ENCODE data around the gene NOL8. TPM values are rescaled to one million over a fixed set of nuclear protein-coding genes. Genes with fewer than 3 reads are reported as not detected.

The NOL8 gene
- total RNA-seq, 1 donor from 2014 or later: 12.6 TPM

DNA sequence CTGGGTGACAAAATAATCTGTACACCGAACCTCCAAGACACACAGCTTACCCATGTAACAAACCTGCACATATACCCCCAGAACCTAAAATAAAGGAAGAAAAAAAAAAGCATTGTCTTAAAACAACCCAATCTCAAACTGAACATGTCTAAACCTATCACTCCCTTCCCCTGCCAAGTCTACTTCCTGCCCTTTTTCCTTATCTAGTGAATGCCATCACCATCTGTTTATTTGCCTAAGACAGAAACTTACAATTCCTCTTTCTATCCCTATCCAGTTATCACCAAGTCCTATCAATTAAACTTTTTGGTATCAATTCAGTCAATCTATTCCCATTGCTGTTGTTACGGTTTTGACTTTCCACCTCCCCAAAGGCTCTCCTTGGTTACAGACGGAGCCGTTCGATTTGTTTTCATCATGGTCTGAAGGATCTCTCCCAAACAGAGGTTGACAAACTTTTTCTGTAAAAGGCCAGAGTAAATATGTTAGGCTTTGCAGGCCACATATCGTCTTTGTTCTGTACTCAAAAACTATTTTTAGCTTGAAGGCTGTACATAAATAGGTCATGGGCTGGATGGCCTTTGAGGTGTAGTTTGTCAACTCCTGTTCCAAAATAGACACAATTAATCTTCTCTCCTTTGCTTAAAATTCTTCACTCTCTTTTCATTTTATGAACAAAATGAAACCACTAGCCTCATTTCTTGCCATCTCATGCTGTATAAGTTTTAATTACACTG is 12.1 kb downstream of the NOL8 start:
- no peak for FAIRE-seq

GRCh38 chr9:92310562-92310961 is 14.6 kb downstream of the NOL8 start:
- no peak for FAIRE-seq
- no peak for DNase-seq (ENCODE audit: low spot score in 2 of 2)

More for the DNA sequence above, 12.1 kb downstream of the NOL8 start:
- DNase-seq (ENCODE audit: low spot score in 2 of 2): no peak

GRCh38 chr9:92308893-92309292 is 16.3 kb downstream of the NOL8 start:
- no peak for DNase-seq (ENCODE audit: low spot score in 2 of 2)
- FAIRE-seq: no peak

DNA sequence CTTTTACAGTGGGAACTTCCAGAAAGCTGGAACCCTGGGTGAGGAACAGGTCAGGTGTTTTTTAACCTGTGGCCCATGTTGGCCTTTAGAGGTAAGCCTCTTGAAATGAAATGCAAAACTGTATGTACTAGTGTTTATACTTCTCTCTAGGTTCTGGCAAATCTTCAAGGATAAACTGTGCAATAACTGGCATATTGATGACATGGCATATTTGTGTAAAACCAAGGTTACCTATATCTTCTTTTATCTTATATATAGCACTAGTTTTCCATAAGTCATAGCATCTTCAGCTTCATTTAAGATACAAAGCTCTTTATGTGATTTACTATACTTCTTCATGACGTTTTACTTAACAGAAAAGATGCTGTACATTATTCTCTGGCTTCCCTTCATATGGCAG is 24.2 kb downstream of the NOL8 start:
- no peak for FAIRE-seq

DNA sequence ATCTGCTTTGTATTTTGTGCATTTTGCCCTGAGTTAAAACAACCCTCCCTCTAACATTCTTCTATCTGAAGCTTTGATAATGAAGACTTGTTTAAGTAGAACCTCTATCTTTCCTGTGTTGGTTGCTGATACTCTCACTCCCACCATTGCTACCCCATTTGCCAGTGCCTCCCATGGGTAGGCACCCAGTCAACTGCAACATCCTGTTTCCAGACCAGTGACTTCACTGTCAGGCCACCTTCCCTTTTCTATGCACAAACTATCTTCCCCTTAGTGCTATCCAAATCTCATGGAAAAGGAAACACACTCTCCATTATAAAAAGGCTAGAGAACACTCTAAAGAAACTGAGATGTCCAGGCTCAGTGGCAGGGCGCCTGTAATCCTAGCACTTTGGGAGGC is 26.0 kb downstream of the NOL8 start:
- DNase-seq (ENCODE audit: low spot score in 2 of 2): no peak
- FAIRE-seq: no peak

More for the DNA sequence above, 24.2 kb downstream of the NOL8 start:
- DNase-seq (ENCODE audit: low spot score in 2 of 2): no peak

- FAIRE-seq: no peak
These were observed 27.1 kb downstream of the NOL8 start for GRCh38 chr9:92298036-92298435.

GRCh38 chr9:92297611-92298010 is 27.5 kb downstream of the NOL8 start:
- no peak for FAIRE-seq

More at GRCh38 chr9:92298036-92298435, 27.1 kb downstream of the NOL8 start:
- DNase-seq (ENCODE audit: low spot score in 2 of 2): no peak

GRCh38 chr9:92295827-92296258 is 29.3 kb downstream of the NOL8 start:
- no peak for FAIRE-seq
- DNase-seq (ENCODE audit: low spot score in 2 of 2): no peak

More at GRCh38 chr9:92297611-92298010, 27.5 kb downstream of the NOL8 start:
- DNase-seq (ENCODE audit: low spot score in 2 of 2): no peak

DNA sequence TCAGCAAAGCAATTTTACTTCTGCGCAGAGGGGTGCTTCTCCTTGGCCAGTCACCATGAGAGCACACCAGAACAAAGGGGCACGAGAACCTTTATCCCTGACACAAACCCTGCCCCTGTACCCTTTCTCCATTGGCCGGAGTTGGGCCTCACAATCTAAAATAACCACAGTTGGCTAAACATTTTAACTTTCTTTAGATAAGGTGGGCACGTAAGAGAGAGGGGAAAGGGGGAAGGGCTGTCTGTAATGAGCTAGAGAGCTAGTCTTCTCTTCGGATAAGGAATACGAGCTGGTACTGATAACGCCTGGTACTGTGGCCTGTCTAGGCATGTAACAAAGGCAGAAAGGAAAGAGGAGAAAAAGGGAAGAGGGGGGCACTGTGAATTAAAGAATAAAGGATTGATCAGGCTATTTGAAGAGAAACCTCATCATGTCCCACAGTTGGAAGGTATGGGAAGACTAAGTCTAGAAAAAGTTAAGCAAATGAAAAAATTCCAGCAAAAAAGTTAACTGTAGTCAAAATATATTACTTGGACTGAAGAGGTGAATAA is 29.8 kb downstream of the NOL8 start:
- no peak for FAIRE-seq
- DNase-seq (ENCODE audit: low spot score in 2 of 2): no peak

DNA sequence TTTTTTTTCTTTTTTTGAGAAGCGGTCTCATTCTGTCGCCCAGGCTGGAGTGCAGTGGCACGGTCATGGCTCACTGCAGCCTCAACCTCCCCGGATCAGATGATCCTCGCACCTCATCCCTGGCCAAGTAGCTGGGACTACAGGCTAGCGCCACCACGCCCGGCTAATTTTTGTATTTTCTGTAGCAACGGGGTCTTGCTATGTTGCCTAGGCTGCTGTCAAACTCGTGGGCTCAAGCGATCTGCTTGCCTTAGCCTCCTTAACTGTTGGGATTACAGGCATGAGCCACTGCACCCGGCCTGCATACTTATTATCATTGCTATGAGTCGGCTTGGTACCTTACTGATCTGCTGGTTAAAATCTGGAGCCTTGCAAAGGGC is 30.9 kb downstream of the NOL8 start:
- no peak for DNase-seq (ENCODE audit: low spot score in 2 of 2)
- FAIRE-seq: no peak

DNA sequence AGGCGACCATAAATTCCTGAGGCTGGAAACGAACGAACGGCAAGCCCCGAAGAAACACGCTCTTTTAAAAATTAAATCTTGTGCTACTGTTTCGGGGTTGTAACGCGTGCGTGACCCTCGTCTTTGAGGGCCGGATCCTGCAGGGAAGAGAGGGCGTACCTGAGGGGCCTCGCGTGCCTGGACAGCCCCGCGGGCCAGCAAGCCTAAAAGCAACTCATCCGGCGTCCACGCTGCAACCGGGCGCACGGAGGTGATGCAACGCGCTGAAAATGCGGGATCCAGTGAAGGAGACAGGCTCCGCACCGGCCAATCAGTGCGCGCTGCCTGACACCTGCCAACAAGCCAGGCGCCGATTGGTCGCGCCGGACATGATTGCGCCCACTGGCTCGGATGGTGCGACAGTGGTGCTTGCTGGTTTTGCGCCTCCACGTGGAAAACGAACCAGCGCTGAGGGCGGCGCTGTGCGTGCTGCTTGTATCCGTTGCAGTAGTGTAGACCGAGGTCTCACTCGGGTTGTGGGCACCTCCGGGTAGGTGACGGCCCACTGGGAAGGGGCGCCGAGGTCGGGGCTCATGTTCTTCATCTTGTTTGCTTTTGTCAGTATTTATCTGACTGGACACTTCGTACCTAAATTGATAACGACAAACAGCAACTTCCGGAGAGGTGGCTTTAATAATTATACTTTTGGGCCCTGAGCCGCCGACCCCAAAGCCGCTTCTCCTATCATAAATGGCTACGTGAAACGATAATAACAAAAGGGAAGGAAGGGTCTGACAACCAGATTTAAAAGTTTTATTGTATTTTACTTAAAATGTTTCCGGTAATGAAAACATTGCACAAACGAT is 31.5 kb downstream of the NOL8 start, which contains the start of gene IARS1:
TSS of gene IARS1 (minus strand) at position 246 of the 845 bp plus-strand sequence. CDS start 4,278 bp downstream, outside the sequence.
- FAIRE-seq: no peak
- peak; percentile 71 to 86 for DNase-seq (ENCODE audit: low spot score in 2 of 2)

GRCh38 chr9:92293075-92293354 is 32.1 kb downstream of the NOL8 start:
- FAIRE-seq (no peak), DNase-seq (ENCODE audit: low spot score in 2 of 2) (no peak)

DNA sequence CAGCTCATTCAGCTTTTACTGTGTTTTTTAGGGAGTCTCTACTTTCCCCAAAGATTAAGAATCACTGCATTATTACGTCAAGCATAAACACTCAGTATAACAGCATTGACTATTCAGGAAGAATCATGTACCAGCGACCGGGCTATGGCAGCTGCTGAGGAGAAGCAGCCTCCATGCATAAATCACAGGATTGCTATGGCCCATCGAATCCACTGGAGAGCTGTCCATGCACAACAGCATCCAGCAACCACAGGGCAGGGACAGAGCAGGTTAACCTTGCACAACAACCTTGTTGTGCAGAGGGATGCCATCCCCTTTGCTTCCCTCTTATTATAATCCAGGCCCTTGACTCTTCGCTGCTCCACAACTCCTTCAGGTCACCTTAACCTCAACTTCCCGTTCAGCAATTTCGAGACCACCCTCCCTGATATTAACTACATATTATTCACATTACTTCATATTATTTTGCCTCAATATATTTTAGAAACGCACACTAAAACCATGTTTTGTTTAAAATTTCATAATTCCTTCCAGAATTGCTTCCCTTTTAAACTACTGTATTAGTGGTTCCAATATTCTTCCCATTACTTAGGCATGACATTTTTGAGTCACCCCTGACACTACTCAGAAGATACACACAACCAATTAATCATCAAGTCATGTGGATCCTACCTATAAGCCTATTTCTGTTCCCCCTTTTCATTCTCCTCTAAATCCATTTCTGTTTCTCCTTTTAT is 32.6 kb downstream of the NOL8 start:
- no peak for DNase-seq (ENCODE audit: low spot score in 2 of 2)
- FAIRE-seq: no peak

DNA sequence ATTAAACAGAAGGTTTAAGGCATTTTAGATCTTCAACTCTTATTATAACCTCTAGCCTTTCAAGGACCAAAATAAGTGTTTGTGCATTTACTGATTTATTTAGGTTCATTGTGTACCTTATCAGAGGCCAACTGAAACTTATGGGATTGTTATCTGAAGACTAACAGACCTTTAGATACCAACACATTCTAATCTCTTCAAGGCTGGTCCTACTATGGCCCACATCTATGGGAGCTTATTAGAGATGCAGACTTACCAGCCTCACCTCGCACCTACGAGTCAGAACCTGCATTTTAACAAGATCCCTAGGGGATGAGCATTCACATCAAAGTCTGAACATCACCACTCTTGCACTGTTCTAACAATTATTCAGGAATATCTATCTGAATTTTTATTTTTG is 33.6 kb downstream of the NOL8 start:
- FAIRE-seq (no peak), DNase-seq (ENCODE audit: low spot score in 2 of 2) (no peak)

DNA sequence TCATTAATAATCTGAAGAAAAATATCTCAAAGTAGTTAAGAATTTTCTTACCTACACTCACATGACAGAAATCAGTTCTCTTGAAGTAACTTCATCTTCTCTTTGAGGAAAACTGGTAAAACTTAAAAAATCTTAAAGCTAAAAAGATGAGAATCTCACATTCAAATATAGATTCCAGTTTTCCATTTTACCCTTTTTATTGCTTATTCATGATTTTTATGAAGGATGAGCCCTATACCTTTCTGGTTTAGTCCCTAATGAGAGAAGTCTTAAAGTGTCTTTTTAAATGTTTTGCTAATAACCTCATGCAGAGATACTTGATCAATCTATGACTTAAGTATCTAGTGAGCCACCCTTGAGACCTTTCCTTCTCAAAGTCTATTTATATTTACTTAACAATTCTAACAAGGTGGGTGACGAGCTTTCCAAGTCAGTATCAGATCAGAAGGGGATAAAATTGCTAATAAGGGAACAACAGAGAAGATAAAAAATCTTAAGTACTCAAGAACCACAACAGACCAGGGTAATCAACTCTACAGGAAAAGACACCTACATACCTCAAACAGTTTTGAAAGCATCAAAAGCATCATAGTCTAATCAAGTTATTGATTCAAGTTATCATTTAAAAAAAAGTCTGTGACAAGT is 34.2 kb downstream of the NOL8 start:
- FAIRE-seq (no peak), DNase-seq (ENCODE audit: low spot score in 2 of 2) (no peak)

- no peak for DNase-seq (ENCODE audit: low spot score in 2 of 2)
- no peak for FAIRE-seq
These were observed 35.3 kb downstream of the NOL8 start for GRCh38 chr9:92289708-92290390.

GRCh38 chr9:92279302-92279701 is 45.8 kb downstream of the NOL8 start:
- no peak for DNase-seq (ENCODE audit: low spot score in 2 of 2)
- no peak for FAIRE-seq

DNA sequence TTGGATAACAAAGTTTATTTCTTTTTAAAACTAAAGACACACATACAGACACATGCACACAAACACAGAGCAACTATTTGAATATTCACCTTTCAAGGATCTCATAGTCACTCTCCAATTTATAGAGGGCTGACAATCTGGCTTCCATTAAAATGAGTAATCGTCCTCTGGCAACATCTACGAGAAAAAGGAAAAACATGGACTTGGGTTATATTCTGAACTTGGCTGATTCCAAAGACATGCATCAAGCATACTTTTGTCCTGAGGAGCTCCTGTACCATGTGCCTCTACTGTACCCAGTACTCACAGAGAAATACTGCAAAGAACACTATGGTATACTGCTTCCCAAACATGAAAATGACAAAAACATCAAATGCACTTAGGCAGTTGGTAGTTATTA is 47.0 kb downstream of the NOL8 start:
- FAIRE-seq (no peak), DNase-seq (ENCODE audit: low spot score in 2 of 2) (no peak)

DNA sequence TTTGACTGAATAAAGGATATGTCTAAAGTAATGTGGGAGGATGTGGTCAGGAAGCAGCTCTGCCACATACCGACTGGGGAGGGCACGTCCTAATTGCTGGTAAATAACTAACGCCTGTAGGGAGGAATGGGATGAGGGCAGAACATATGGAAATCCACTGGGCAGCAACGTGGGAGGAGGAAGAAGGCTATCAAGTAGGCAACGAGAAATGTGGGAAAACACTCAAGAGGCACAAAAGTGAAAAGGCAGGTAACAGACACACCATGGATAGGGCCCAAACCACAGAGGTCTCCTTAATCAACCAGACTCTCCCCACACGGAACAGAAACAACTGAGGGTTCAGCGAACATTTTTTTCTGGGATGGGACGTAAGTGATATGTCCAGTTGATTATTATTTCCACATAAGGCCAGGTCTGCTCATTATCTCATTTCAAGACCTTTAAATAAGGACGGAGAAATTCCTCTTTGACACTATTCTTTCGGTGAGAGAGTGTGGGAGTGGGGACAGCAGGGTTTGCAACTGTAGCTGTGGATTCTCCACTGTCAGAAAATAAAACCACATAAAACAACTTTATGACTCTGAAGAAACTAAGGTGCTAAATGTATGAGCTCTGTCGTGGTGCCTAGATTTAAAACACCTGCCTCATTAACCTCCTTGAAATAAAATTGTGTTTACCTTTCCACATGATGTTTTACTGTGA is 48.7 kb downstream of the NOL8 start:
- FAIRE-seq: no peak
- no peak for DNase-seq (ENCODE audit: low spot score in 2 of 2)

Data from frontal cortex (tissue), 4 donors.